Measurements from ENCODE around the gene KCTD16. TPM values are rescaled to one million over a fixed set of nuclear protein-coding genes. Genes with fewer than 3 reads are reported as not detected.

KCTD16 gene
- total RNA-seq, 2 experiments from 2014 or later: 0.04 TPM

DNA sequence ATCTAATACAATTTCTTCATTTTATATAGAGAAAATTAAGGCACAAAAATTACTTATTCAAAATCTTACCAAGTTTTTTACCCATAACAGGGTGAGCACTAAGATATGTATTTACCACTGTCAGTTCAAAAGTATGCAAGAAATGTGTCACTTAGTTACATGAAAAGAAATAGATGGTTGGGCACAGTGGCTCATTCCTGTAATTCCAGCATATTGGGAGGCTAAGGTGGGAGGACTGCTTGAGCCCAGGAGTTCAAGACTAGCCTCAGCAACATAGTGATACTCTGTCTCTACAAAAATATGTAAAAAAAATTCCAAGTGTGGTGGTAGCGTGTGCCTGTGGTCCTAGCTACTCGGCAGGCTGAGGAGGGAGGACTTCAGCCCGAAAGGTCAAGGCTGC, 19.6 kb upstream of the KCTD16 start:
- POLR2A ChIA-PET: no interaction called here
- CTCF ChIA-PET: no interaction called here

- POLR2A ChIA-PET: no interaction called here
- CTCF ChIA-PET: no interaction called here
Observed at GRCh38 chr5:144156767-144157171, 13.9 kb upstream of the KCTD16 start.

DNA sequence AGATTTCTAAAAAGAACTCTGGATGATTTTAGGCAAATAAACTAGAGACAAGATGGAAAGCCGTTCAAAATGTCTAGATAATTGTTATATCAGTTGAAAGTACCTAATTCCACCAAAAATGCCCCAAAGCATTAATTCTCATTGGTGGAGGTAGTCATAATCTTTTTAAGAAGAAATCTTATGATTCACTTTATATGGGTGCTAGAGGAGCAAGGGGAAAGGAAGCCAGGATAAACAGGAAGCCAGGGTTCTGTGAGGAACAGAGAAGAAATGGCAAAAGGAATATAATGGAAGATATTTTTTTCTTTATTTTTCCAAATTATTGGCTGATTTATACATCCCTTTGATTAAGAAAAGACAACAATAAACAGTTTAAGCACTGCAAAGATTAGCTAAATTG, 8.0 kb upstream of the KCTD16 start:
- ChIA-PET CTCF (interaction anchor here (0.6 kb wide), 1 partner anchor 98 kb away, joined by 3 read pairs; no protein-coding TSS in a partner anchor), POLR2A (no interaction called here)

DNA sequence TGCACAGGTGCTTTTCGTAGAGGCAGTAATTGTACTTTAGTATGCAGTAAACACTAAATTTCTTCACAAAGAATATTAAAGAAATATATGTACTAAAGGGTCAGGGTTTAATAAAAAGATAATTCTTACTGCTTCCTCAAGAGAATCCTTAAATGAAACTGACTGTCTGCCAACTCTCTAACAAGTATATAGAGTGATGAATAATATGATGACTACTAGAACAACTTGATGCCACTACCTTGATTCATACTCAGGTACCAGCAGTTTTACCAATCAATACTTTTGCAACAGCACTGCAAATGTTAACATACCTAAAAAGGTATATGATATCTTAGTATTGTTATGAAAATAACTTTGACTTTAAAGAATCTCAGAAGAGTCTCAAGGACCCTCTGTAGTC, 4.0 kb upstream of the KCTD16 start:
- POLR2A ChIA-PET: no interaction called here

DNA sequence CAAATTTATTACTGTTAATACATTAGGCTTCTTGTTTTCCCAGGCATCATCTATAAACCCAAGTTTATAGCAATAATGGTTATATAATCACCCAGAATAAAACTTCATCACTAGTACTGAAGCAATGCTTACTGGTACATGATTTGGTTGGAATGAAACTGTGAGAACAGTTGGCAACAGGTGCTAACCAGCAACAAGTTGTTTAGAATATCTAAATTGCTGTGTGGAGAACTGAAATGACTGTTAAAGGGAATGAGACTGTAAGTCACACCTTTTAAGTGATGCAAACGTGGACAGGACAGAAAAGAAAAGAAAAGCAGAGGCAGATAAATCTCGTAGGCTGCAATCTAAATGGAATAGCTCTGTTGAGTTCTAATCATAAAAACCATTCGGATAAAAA, 2.7 kb upstream of the KCTD16 start:
- ChIA-PET CTCF (no interaction called here), POLR2A (no interaction called here)

More for the DNA sequence above, 4.0 kb upstream of the KCTD16 start:
- CTCF ChIA-PET: no interaction called here

DNA sequence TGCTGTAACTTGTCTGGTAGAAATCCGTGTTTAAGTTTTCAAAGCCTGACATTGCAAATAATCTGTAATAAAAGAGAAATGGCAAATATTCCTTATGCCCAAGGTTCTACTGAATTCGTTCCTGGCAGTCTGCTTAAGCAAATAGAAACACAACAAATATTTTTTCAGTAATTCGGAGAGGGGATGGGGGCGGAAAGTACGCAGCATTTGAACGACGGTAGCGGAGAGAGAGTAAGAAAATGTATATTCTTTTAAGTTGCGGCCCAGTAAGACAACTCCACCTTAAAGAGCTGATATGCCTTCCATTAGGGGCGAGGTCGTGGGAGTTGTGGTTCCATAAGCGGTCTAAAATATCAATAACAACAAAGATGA, 783 bp upstream of the KCTD16 start:
- ChIA-PET CTCF (interaction anchor here (1.6 to 1.7 kb wide), 2 partner anchors 14 to 1167 kb away, joined by 3 to 4 read pairs; no protein-coding TSS in a partner anchor), POLR2A (interaction anchor here (1.5 kb wide), 1 partner anchor 20 kb away, joined by 8 read pairs; no protein-coding TSS in a partner anchor)

- CTCF ChIA-PET: no interaction called here
- POLR2A ChIA-PET: no interaction called here
Observed at GRCh38 chr5:144173766-144174165, 3.1 kb downstream of the KCTD16 start.

- ChIA-PET CTCF (interaction anchor here (1.0 kb wide), 1 partner anchor 9 kb away, joined by 6 read pairs; no protein-coding TSS in a partner anchor), POLR2A (no interaction called here)
Observed at GRCh38 chr5:144177548-144177947, 6.9 kb downstream of the KCTD16 start.

GRCh38 chr5:144179226-144179625, 8.6 kb downstream of the KCTD16 start:
- ChIA-PET POLR2A (no interaction called here), CTCF (no interaction called here)

- CTCF ChIA-PET: interaction anchor here (0.9 kb wide), 1 partner anchor 13 kb away, joined by 4 read pairs; the partner anchor contains the start of genes KCTD16 and YIPF5
- POLR2A ChIA-PET: no interaction called here
Observed at GRCh38 chr5:144183254-144183889, 12.7 kb downstream of the KCTD16 start.

DNA sequence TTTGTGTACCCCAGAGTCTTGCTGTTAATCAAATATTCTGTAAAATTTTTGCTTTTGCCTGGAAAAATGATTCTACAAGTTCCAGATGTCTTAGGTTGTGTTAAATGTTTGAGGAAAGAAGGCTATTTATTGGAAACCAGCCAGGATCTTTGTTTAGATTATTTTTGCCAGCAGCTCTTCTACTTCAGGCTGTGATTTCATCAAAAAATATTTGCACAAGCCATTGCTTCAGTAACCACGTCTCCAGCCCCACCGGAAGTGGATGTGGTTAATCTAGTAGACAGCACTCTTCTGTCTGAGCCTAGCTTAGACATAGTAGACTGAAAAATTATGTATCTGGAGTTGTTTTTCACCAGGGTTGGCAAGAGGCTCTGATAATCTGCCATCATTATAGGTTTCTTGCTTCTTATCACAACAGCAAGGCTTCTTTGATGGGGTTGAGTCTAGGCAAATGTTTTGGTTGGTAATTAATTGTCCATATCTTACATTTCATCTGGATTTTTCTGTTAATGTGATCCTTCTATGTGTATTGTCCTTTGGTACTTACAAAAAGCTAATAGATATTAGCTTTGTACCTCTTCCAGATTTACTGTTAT, 17.1 kb downstream of the KCTD16 start:
- POLR2A ChIA-PET: interaction anchor here (1.9 kb wide), 1 partner anchor 17 kb away, joined by 5 read pairs; the partner anchor contains the start of genes KCTD16 and YIPF5
- CTCF ChIA-PET: interaction anchor here (0.6 to 2.3 kb wide), 2 partner anchors 10 to 907 kb away, joined by 3 to 6 read pairs; no protein-coding TSS in a partner anchor

GRCh38 chr5:144189800-144190429, 19.2 kb downstream of the KCTD16 start:
- ChIA-PET CTCF (interaction anchor here (1.2 kb wide), 1 partner anchor 19 kb away, joined by 3 read pairs; the partner anchor contains the start of genes KCTD16 and YIPF5), POLR2A (interaction anchor here (0.5 to 1.3 kb wide), 3 partner anchors 8 to 973 kb away, joined by 3 to 8 read pairs (median 4); partner anchors contain the start of genes KCTD16 and YIPF5)

- CTCF ChIA-PET: interaction anchor here (0.6 to 2.5 kb wide), 4 partner anchors 12 to 1982 kb away, joined by 5 to 8 read pairs (median 5); partner anchors contain the start of genes KCTD16 and YIPF5
- POLR2A ChIA-PET: no interaction called here
Observed at GRCh38 chr5:144191531-144191930, 20.9 kb downstream of the KCTD16 start.

GRCh38 chr5:144191998-144192397, 21.3 kb downstream of the KCTD16 start:
- ChIA-PET CTCF (interaction anchor here (0.6 to 2.5 kb wide), 3 partner anchors 12 to 1982 kb away, joined by 5 to 8 read pairs (median 5); partner anchors contain the start of genes KCTD16 and YIPF5), POLR2A (no interaction called here)

GRCh38 chr5:144192661-144193060, 22.0 kb downstream of the KCTD16 start:
- CTCF ChIA-PET: interaction anchor here (2.5 kb wide), 1 partner anchor 11 kb away, joined by 8 read pairs; no protein-coding TSS in a partner anchor
- POLR2A ChIA-PET: no interaction called here

GRCh38 chr5:144194144-144194543, 23.5 kb downstream of the KCTD16 start:
- ChIA-PET CTCF (no interaction called here), POLR2A (no interaction called here)

- ChIA-PET POLR2A (no interaction called here), CTCF (no interaction called here)
Observed at GRCh38 chr5:144195448-144195847, 24.8 kb downstream of the KCTD16 start.

DNA sequence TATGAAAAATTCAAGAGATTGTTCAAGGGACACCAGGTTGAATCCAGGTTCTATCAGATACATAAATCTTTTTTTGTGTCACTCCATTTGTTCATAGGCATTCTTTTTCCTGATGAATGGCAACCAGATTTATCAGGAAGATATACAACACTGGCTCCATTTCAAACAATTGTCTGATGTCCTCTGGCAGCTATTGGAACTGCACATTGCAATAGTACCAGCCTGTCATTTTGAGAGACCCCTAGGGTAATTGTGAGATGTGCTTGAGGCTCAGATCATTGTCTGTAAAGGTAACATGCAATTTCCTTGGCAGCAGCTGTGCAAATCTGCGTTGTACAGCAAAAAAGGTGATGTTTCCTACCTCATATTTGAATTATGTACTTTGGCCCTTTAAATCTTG, 25.9 kb downstream of the KCTD16 start:
- ChIA-PET CTCF (no interaction called here), POLR2A (no interaction called here)

GRCh38 chr5:144198386-144198785, 27.7 kb downstream of the KCTD16 start:
- POLR2A ChIA-PET: no interaction called here

DNA sequence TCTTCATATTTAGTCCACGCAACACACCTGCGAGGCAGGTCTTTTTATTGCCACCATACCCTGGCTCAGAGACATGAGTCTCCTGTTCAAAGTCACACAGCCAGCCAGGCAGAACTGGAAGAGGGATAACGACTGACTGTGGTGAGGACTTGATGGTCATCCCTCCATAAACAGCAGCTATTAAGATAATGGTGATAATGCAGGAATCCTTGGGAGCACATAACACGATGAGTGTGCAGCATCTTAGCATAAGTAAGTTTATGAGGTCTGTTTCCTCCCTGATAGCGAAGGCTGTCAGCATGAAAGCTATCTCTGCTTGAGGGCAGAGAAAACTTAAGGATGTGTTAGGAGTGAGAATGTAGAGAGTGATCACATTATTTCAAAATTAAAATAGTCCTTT, 30.9 kb downstream of the KCTD16 start:
- POLR2A ChIA-PET: no interaction called here
- CTCF ChIA-PET: no interaction called here

More at GRCh38 chr5:144198386-144198785, 27.7 kb downstream of the KCTD16 start:
- CTCF ChIA-PET: interaction anchor here (0.6 kb wide), 1 partner anchor 1978 kb away, joined by 4 read pairs; no protein-coding TSS in a partner anchor
